ENCODE results near the gene MAST4.

Gene MAST4

GRCh38 chr5:66849803-66850202 is 253.6 kb downstream of the MAST4 start:
- DNase-seq = peak; percentile 90

- DNase-seq = peak; percentile 61
These were observed 254.3 kb downstream of the MAST4 start for GRCh38 chr5:66850354-66851075.

- peak; percentile 51 for DNase-seq
These were observed 255.1 kb downstream of the MAST4 start for GRCh38 chr5:66851306-66851705.

GRCh38 chr5:66854416-66854815 is 258.2 kb downstream of the MAST4 start:
- no peak for DNase-seq

- no peak for DNase-seq
These were observed 260.0 kb downstream of the MAST4 start for GRCh38 chr5:66856041-66856805.

- no peak for DNase-seq
These were observed 263.3 kb downstream of the MAST4 start for GRCh38 chr5:66859526-66859925.

GRCh38 chr5:66860199-66860975 is 264.2 kb downstream of the MAST4 start:
- DNase-seq = peak; percentile 44

GRCh38 chr5:66861402-66861801 is 265.2 kb downstream of the MAST4 start:
- no peak for DNase-seq

- no peak for DNase-seq
These were observed 265.8 kb downstream of the MAST4 start for GRCh38 chr5:66862020-66862419.

GRCh38 chr5:66863243-66864170 is 267.3 kb downstream of the MAST4 start:
- DNase-seq = peak; percentile 39

GRCh38 chr5:66864240-66864884 is 268.2 kb downstream of the MAST4 start:
- peak; percentile 85 for DNase-seq

- no peak for DNase-seq
These were observed 271.6 kb downstream of the MAST4 start for GRCh38 chr5:66867618-66868322.

- no peak for DNase-seq
These were observed 273.2 kb downstream of the MAST4 start for GRCh38 chr5:66869347-66869746.

- DNase-seq = no peak
These were observed 274.5 kb downstream of the MAST4 start for GRCh38 chr5:66870708-66871107.

- DNase-seq = no peak
These were observed 275.5 kb downstream of the MAST4 start for GRCh38 chr5:66871651-66872050.

- DNase-seq = no peak
These were observed 276.6 kb downstream of the MAST4 start for GRCh38 chr5:66872736-66873331.

GRCh38 chr5:66874004-66874403 is 277.8 kb downstream of the MAST4 start:
- no peak for DNase-seq

- DNase-seq = no peak
These were observed 279.1 kb downstream of the MAST4 start for GRCh38 chr5:66875315-66875714.

GRCh38 chr5:66876266-66876807 is 280.1 kb downstream of the MAST4 start:
- no peak for DNase-seq

GRCh38 chr5:66877843-66878242 is 281.6 kb downstream of the MAST4 start:
- DNase-seq = no peak

Data from fibroblast of skin of abdomen (primary cell).